GM19043 (cell line): ENCODE measurements around the gene FIBIN.
"Not testable (repeated sequence)": the region's sequence is repeated elsewhere in the genome, so short reads cannot be mapped to it uniquely, and the experiment has no call there.

Experiments used
- ATAC-seq: cut with Tn5 transposase; IDR thresholded peaks from one replicate; pipeline ENCODE4 v1.9.1; 2021; ENCODE audit warnings: low read depth; ENCODE audit not compliant: unreplicated experiment

Gene FIBIN

DNA sequence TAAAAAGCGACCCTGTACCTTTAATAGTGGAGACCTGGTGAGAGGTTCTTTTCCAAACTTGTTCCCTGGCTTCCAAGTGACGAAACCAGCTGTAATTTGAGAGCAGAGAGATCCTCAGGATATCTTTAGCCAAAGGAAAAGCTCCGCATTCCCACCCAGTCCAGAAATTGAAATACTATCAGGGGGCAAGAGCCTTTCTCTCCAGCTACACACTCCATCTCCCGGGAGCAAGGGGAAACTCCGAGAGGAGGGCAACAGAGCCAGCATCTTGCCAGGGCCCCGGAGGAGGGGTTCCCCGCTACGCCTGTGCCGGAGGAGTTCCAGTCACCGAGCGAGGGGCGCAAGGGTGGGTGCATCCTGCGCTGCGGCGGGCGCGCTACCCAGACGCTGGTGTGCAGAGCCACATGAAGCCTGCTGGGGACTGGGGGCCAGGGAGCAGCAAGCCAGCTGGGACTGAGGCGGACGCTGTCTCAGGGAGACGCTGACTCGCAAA lies at the start of gene FIBIN:
Gene FIBIN, plus strand, starts transcription at position 148 of the 493 bp plus-strand sequence. CDS start 415 bp downstream, outside the sequence.
- no peak for ATAC-seq

GRCh38 chr11:26944866-26945664 lies 48.8 kb upstream of the FIBIN start:
- no peak for ATAC-seq

DNA sequence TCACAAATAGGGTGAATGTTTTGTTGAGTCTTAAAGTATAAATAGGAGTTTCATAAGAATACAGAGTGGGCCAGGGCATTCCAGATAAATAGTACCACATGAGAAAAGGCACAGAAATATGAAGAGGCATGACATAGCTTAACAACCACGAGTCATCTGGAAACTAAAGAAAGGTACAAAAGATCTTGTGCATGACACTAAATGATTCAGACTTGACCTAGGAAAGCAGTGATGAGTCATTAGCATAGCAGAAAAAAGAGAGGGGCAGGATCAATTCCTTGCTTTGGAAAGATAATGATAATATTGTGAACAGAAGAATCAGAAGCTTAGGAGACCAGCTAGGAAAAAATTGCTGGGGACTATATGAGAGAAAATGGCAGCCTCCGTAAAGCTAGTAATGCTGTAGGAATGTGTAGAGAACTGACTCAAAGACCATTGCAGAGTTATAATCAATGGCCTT lies 47.6 kb upstream of the FIBIN start:
- no peak for ATAC-seq

GRCh38 chr11:26947379-26947844 lies 46.5 kb upstream of the FIBIN start:
- no peak for ATAC-seq

GRCh38 chr11:26947904-26948639 lies 45.8 kb upstream of the FIBIN start:
- ATAC-seq, result no peak

DNA sequence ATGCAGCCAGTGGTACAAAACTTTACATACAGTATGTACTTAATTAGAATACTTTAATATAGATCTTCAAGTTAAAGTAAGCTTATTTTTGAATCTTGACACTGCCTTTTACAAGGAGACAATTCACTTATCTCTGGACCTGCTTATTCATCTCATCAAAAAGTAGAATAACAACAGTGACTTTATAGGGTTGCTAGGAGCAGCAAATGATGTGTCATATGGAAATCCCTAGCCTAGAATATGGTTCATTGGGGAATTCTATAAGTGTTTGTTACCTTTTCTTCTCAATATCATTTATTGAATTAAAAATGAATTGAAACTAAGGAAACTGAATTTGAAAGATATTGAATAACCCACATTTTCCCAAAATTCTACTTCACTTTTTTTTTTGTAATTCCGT lies 45.0 kb upstream of the FIBIN start:
- ATAC-seq, result no peak

DNA sequence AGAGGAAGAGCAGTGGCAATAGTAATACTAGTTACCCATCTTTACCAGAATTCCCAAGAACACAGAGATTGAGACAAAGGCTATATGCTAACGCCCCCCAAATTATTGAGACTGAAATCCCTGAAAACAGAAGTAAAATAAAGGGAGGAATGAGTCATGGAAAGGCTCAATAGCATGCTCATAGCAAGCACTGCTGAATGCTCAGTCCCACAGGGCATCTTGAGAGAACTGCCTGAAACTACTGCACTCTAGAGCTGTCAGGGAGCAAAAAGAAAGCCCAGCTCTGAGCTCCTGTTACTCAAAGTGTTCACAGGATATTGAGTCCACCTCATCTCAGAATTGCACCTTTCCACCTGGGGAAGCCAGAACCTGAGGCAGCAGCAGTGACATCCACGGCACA lies 44.1 kb upstream of the FIBIN start:
- ATAC-seq, result no peak

GRCh38 chr11:26950260-26950719 lies 43.6 kb upstream of the FIBIN start:
- ATAC-seq, result no peak

DNA sequence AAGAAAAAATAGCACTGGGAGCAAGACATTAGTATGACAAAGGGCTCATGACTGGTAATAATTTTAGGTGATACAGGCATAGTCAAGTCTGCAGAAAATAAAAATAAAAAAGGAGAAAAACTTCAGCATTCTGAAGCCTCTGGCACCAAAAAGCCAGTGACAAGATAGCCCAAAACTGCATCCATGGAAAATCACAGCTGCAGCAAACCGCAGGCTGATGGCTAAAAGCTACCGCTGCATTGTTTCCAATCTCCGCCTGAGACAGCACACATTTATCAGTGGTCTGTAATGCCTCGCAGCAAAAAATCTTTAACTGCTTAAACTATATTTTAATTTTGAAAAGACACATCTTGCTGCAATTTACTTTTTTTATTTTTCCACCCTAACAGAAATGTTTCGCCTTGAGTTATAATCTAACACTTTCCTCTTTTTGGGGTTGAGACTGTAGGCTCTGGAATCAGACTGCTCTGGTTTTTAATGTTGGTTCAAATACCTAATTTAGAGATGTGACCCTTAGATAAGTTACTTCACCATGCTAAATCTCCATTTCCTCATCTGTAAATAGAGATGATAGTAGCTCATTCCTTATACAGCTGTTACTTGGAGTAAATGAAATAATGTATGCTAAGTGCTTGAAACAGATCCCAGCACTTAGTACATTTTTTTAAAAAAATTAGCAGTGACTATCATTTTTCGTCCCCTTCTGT lies 42.0 kb upstream of the FIBIN start:
- ATAC-seq, result no peak

- no peak for ATAC-seq
Measured at GRCh38 chr11:26953770-26954392, 40.0 kb upstream of the FIBIN start.

DNA sequence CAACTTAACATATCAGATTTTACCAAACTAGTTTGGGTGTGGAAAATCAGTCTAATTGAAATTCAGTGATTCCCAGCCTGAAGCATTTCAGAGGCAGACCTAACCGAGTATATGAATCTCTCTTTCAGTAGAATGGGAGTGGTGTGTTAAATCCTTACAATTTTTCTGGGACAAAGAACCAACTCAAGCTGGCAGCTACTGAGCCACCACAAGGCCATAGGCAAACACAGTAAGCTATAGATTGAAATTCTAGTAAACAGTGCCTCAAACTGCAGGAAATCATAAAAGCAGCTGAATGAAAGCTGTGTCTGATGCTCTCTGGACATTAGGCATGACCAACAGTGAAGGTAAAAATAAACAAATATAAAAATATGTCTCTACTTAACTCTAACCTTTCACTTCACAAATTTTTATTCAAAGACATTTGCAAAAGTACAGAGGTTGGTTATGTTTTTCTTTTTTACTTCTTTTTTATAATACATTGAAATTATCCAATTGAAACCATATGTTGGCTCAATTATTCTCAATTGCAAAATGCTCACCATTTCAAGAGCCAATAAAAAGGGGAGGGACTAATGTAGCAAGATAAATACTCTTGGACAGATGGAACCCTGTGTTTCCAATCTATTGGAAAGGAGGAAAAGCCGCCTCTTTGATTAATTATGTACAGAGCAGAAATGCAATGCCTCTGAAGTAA lies 35.8 kb upstream of the FIBIN start:
- no peak for ATAC-seq

GRCh38 chr11:26958702-26959049 lies 35.2 kb upstream of the FIBIN start:
- no peak for ATAC-seq

GRCh38 chr11:26960281-26960680 lies 33.6 kb upstream of the FIBIN start:
- no peak for ATAC-seq

- no peak for ATAC-seq
Measured at GRCh38 chr11:26963764-26964163, 30.1 kb upstream of the FIBIN start.

GRCh38 chr11:26964339-26964738 lies 29.6 kb upstream of the FIBIN start:
- ATAC-seq, result no peak

DNA sequence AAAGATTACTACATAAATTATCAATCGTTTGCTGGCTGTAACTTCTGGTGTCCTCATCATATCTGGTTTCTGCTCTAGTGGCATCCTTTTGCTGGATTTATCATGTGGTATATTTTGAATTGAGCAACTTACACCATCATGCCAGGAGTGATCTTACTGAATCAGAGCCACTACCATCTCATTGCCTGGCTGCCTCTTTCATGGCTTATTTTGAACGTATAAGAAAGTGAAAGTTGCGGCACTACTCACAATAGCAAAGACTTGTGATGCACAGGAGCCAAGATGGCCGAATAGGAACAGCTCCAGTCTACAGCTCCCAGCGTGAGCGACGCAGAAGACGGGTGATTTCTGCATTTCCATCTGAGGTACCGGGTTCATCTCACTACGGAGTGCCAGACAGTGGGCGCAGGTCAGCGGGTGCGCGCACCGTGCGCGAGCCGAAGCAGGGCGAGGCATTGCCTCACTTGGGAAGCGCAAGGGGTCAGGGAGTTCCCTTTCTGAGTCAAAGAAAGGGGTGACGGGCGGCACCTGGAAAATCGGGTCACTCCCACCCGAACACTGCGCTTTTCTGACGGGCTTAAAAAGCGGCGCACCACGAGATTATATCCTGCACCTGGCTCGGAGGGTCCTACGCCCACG lies 28.9 kb upstream of the FIBIN start:
- not testable (repeated sequence) for ATAC-seq

DNA sequence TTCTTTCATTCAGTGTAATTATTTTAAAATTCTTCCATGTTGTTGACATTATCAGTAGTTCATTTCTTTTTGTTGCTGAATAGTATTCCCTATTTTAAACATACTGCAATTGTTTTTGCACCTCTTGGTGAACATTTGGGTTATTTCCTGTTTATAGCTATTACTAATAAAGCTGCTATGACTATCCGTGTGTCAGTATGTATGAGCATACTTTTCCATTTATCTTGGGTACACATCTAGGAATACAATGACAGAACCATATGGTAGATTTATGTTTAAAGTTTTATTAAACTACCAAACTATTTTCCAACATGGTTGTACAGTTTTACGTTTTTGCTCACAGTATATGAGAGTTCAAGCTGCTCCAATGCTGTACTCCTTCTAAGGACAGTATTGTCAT lies 22.0 kb upstream of the FIBIN start:
- ATAC-seq, result no peak

- no peak for ATAC-seq
Measured at GRCh38 chr11:26974069-26974783, 19.7 kb upstream of the FIBIN start.

DNA sequence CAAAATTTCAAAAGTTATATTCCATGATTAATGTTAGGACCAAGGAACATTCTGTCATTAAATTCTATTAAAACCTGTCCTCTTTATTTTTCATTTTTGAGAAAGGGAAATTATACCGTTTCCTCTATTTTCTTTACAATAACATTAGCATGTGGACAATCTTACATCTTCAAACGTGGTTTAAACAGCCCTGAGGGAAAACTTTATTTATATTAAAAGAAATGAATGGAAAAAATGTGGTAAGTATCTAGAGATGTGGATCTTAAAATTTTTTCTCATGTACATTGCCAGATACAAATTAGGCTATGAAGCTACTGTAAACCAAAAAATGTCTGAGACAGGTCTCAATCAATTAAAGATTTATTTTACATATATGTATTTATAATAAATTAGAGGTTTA lies 18.9 kb upstream of the FIBIN start:
- no peak for ATAC-seq
